Ecto neural progenitor cell (in vitro differentiated cells): Measurements from ENCODE around the gene SGPL1.

Experiments
- DNase-seq: peaks from one replicate; pipeline ENCODE4 v3.0.0-alpha.2; 2018; ENCODE audit warnings: low spot score

Gene SGPL1

DNA sequence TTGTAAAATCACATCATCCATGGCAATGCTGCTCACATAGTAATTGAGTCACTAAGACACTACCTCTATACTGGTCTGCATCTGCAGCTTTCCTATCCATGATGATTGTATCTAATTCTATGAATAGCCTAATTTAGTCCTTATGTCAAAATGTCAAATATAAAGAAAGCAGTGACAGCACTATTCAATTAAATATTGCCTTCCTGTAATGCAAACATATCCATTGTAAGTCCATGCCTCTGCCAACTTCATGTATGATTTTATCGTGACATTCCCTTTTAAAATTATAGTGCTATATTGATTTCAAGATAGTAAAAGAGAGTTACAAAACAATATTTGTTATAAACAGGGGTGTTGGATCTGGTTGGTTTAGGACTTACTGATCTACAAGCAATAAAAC is 4.8 kb upstream of the SGPL1 start:
- no peak for DNase-seq

DNA sequence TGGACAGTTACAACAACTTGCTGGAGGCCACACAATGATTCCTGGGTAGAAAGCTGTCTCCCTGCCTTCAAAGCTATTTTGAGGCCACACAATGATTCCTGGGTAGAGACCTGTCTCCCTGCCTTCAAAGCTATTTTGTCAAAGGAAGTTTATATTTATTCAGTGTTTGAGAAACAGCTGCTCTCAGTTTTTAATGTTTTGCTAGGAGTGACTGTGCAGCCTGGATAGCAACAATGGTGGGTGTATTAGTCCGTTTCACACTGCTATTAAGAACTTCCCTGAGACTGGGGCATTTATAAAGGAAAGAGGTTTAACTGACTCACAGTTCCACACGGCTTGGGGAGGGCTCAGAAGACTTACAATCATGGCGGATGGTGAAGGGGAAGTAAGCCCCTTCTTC is 3.9 kb upstream of the SGPL1 start:
- no peak for DNase-seq

DNA sequence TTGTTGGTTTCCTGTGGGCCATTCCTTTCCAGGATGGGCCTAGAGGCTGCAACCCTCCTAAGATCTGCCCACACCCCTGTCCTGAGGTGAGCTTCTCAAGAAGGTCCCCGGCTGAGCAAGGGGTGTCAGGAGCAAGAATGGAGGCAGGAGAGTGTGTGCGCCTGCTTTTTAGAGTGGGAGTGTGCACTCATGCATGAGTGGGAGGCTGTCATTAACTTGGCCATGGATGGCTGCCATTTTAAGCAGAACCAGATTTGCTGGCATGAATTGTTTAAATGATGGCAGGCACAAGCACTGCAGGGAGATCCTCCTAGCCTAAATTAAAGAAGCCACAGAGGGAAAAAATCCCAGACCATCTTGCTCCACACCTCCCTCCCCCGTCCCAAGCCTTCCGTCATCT is 2.9 kb upstream of the SGPL1 start:
- no peak for DNase-seq

DNA sequence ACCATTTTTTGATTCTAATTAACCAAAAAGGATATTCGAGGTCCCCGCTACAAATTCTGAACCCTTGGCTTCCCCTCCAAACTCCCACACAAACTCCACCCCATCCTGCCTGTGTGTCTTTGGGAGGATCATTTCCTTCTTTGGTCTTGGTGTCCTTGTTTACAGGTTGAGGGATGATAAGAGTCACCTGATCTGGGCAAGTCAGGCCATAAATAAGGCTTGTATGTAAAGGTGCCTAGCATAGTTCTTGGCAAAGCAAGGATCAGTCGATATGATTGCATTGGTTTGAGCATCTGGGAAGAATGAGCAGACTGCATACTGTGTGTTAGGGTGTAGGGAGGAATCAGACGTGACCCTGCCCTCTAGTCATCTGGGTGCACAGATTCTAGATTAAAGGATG is 1.6 kb upstream of the SGPL1 start:
- DNase-seq, result no peak

DNA sequence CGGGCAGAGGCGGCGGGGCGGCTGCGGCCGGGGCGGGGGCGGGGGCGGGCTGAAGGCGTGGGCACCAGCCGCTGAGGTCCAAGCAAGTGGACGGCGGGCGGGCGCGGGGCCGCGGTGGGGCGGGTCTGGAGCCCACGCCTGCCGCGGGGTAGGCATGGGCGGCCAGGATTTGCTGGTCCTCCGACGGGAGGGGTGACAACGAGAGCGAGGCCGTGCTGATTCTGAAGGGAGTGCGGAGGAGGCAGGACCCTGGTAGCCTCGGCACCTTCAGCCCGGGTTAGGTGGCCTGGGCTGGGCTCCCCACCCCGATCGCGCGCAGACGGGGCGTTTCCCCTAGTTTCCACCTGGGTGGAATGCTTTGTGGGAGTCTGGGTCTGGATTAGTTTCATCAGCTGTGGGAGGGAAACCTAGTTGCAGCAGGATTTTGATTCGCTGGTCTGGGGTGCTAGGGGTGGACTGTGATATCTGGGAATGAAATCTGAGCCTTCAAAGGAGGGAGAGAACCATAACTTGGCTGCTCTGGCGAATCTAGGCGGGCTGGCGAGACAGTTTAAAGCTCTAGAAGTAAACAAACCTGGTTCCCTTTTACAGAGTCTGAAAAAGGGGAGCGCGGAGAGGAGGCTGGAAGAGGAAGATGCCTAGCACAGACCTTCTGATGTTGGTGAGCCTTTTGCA is 609 bp downstream of the SGPL1 start:
- peak; percentile 84 for DNase-seq

DNA sequence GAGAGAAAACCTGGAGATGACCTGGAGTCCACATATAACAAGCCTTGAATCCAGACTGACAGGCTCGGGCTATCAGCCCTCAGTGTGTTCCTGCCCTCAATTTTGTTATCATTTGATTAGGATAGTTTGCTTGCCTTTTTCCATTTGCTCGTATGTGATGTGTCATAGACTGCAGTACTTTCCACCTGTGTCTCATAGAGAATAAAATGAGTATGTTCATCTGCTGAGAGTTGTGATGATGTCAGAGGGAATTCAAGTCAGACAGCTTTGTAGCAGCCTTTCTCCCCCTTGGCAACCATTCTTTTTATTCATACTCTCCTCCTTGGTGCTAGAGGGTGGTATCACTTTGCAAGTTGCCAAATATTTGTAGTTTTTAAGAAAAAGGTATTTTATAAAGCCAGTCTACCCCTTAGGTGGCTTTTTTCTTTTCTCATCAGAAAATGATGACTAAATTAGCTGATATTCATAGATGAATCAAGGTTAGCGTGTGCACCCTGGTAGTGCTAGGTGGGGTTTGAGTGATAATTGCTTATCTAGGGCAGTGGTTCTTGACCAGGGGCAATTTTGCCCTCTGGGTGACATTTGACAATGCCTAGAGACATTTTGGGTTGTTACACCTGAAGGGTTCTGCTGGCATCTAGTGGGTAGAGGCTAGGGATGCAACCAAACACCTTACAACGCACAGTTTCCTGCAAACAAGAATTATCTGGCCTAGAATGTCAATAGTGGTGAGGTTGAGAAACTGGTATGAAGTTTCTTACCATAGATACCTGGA is 5.4 kb downstream of the SGPL1 start:
- DNase-seq, result no peak

DNA sequence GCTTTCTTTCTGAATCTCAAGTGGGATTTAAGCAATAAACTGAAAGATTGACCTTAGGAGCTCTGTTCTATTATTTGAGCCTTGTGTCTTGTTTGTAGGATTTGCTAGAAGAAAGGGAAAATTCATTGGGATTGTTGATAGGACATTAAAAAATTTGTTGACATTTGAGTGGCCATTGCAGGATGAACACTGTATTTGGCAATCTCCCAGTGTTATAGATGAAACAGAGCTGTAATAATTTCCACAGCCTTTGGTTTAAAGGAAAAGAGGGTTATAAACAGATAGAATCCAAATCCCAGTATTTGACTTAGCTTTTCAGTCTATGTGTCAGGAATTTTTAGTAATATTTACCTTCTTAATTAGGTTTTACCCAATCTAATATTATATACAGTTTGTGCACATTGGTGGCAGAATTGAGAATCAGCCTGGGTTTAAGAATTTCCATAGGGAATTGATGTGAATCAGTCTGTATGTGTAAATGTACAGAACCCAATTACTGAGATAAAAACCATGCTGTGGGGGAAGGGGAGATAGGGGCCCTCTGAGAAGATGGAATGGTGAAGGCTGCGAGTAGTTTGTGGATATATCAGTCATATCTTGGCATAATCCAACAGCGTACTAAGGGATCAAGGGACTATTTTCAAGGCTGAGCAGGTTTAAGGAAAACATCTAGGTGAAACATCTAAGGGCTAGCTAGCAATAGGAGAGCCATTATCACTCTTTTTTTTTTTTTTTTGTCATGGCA is 6.5 kb downstream of the SGPL1 start:
- no peak for DNase-seq

DNA sequence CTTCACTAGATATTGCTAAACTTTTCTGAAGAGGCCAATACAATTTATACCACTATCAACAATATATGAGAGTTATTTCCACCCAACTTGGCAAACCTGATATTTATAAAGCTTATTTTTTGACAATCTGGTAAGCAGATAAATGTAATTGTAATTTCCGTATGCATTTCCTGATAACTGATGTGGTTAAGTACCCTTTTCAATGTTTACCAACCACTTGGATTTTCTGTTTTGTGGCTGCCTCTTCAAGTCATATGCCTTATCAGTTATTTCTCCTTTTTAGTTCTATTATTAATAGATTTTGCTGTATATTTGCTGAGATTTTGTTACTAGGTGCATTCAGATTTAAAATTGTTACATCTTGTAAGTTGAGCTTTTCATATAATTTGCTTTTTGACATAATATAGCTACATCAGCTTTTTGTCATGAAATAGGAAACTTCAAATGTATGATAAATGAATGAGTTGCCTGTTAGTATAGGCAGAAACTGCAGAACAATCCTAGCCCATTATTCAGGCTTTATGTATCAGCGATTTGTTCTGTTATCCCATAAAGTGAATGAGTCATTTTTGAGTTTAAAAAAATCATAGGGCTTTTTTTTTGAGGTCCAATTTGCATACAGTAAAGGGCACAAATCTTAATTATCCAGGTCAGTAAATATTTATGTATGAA is 11.5 kb downstream of the SGPL1 start:
- no peak for DNase-seq

DNA sequence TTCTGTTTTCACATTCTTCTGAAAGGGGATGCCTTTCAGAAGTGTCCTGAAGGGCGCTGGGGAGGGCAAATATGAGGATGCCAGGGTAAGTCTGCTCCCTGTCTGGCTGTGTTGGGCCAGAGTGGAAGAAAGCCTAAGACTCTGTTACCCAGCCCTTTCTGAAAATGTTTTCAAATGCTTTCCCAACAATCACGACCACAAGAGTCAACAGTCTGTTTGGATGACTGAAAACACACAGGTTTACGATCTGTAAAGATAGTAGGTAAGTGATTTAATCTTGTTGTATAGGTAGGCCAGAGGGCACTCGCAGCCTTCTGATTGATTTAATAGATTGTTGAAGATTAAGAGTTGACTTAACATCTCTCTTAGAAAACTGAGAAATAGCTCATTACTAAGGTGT is 13.2 kb downstream of the SGPL1 start:
- DNase-seq, result no peak

DNA sequence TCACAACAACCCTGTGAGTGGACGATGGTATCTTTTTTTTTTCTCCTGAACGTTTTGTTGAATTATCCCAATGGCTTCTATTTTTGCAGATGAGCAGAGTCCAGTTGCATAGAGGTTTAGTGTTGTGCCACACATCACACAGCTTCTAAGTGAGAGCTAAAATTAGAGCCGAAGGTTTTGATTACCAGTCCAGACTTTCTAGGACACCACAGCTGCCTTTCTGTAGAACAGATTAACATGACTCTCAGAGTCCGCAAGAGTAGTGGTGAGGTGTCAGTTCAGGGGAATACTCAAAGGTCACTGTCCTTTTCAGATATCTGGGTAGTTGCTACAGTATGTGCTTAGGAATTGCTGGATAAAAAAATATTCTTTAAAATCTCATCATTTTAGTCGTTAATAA is 13.8 kb downstream of the SGPL1 start:
- DNase-seq, result no peak

DNA sequence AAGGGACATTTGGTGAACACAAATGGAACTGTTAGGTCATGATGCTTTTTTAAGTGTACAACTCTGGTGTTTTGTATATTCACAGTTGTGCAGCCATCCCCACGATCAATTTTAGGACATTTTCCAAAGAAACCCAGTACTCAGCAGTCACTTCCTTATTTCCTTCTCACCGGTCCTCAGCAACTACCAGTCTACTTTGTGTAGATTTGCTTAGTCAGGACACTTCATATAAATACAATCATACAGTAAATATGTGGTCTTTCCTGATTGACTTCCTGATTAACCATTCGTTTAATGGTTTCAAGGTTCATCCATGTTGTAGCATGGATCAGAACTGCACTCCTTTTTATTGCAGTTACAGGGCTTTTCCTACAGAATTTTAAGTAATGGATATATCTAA is 14.4 kb downstream of the SGPL1 start:
- DNase-seq, result no peak

DNA sequence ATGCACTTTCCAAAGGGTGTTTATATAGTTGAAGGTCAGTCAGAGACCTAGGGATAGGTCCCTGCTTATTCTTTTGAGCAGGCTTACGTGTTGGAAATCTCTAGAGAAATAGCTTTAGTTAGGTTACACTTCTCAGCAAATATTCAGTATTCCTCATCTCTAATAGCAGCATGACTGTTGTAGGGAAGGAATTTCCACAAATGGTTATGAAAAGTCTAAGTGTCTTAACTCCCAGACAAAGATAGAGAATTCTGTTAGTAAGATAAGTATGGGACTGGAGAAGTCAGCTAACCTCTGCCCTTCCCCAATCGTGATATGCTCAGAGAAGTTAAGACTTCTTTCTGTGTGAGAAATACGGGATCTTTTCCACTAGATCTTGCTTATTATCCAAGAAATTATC is 16.5 kb downstream of the SGPL1 start:
- DNase-seq, result no peak

DNA sequence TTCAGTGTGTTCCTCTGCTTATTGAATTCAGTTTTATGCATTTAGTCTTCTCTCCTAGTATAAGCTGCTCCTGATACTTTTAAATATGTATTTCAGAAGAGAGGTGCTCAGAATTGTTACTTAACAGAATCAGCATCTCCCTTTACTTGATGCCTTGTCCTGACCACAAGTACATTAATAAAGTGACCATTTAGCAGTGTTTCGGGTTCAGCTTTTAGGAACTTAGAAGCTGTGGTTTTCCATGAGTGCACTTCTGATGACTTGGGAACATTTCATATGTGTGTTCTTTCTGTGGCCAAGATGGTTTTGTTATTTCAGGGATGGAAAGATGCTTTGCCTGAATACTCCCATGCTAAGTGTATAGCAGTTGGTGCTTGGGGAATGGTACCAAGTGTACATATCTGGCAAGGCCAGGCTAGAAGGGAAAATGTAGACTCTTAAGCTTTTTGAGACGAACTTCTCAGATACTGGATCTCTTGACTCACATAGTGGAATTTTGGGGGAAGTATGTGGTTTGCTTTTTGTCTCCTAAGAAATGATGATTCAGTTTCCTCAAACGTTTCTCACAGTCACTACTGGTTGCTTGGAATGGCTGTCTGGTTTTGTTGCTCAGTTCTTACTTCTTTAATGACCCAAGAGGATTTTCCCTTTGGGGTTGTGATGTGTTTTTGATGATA is 17.2 kb downstream of the SGPL1 start:
- DNase-seq, result no peak

DNA sequence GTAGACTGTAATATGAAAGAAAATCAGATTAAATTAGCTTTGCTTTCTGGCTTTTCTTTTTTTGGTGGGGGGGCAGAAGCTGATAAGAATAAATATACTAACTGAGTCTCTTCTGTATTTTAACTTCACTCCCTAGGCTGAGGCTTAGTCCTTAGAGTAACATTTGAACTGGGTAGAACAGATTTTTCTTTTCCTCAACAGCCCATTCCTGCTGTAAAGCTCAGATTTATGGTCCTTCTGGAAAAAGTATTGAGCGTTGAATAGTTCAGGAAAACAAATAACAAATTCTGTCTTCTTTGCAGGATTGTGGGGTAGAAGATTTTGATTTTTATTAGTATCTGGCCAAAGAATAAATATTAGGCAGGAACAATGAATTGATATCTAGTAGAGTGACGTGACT is 17.9 kb downstream of the SGPL1 start:
- DNase-seq, result no peak

DNA sequence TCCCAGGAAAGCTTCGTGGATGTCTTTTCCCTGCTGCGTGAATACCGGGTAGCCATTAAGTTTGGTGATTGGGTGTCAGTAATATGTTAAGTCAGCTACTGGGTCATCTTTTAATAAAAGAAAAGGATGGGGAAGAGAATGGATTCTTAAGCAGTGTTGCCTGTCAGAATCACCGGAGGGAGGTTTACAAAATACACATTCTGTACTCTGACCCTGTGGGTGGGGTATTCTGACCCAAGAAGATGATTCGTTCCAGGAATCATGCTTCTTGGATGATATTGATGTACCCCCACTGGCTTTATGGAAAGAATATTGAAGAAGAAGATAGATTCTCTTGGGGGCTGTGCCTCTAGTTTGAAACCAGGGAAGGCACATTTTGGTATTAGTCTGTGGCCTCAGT is 18.3 kb downstream of the SGPL1 start:
- no peak for DNase-seq

DNA sequence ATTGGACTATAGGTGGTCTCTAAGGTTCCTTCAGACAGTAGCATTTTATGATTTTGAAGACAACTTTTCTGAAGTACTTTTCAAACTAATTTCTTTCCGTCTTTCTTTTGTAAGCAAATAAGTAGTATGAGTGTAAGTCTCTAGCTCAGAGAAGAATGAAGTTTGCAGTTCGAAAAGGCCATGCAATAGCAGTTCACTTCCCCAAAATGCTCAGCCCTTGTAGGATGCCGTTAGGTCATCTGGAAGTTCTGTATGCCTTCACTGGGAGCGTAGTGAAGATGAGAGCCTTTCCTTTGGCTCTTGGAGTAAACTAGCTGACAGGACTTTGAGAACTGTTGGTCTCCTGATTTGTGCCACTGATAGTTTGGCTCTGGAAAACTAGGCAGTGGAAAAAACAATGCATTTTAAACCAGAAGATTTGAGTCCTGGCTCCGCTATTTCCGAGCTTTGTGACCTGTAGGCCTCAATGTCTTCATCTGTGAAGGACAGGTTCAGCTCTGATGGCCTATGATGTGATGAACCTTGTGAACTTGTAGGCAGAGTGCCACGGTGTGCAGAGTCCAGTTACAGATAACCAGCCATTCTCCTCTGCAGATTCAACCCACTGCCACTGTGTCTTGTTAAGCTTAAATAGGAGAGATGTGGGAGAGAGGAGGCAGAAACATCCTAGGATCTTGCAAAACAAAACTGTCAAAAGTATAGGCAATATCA is 18.8 kb downstream of the SGPL1 start:
- no peak for DNase-seq

DNA sequence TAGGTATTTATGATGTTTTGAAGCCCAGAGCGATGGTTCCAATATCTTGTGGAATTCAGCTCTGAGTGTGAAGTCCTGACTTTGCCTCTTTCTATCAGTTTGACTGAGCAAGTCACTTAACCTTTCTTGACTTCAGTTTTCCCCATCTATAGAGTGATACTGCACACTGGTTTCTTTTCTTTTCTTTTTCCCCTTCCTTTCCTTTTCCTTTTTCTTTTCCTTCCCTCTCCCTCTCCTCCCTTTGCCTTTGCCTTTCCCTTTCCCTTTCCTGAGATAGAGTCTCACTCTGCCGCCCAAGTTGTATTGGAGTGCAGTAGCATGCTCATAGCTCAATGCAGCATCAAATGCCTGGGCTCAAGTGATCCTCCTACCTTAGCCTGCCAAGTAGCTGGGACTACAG is 20.6 kb downstream of the SGPL1 start:
- no peak for DNase-seq

DNA sequence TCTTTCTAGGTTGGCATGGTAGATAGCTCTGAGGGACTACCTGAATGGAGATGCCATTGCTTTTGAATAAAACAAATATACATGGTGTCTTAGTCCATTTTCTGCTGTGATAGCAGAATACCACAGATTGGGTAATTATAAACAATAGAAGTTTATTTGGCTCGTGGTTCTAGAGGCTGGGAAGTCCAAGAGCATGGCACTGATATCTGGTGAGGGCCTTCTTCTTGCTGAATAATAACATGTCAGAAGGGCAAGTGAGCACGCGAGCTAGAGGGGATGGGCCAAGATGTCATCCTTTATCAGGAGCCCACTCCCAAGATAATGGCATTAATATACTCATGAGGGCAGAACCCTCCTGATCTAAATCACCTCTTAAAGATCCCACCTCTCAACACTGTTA is 21.9 kb downstream of the SGPL1 start:
- no peak for DNase-seq

DNA sequence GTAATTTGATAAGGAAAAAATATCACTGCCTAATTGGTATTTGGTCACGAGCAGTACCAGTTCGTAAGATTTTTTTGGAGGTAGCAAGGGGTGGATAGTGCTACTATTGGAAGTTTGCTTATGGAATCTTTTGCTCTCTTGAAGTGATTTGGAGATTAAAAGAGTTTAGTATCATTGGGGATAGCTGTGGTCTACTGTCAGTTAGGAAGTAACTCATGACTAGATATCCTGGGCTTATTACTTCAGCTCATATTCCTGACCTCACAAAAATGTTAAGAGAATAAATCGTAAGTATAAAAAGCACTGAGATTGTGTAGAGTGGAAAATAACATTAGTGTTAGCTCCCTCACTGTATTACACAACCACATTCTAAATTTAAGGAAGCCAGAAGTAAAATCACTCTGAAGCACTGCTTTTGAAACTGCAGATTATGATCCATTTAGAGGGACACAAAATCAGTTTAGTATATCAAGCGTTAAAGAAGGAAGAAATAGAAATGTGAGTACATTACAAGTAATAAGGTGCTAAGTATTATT is 22.6 kb downstream of the SGPL1 start:
- no peak for DNase-seq

DNA sequence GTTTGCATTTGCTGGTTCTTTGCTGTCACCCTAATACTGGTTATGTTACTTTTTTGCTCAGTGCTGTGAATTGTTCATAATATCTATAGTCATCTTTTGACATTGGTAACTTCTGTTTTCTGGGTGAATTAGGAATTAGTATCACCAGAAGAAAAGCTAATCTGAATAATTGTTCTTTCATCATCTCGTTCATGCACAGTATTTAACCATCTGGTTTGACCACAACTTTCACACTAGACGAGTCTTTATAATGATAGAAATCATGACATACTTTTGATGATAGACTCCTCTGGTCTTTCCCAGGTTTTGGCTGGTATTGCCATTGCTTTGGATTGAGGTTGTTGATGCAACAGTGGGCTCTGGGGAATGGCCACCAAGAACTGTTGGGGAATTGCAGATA is 25.1 kb downstream of the SGPL1 start:
- no peak for DNase-seq

DNA sequence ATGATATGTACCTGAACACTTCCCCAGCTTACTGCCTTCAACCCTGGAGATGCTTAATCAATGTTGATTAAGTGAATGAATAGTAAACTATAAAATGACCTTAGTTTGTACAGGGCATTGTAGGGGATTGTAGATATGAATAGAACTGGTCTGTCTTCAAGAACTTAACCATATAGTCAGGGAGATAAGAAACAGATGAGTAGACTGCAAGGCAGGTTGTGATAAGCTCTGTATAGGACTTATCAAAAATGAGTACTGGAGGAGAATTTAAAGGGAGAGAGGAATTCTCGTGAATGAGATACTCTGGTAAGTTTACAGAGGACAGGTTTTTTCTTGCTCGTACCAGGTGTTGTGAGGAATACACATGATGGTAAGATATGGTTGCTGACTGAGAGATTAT is 27.6 kb downstream of the SGPL1 start:
- DNase-seq, result no peak
